Putamen (tissue), 1 donor: Measurements from ENCODE around the gene CMTM3.
"Not testable (repeated sequence)": the region's sequence is repeated elsewhere in the genome, so short reads cannot be mapped to it uniquely, and the experiment has no call there.

Experiments used
- DNase-seq: peaks from one replicate; pipeline ENCODE4 v3.0.0-alpha.2; 2016; ENCODE audit warnings: low spot score

CMTM3 gene

GRCh38 chr16:66635406-66635805 lies 30.9 kb downstream of the CMTM3 start:
- no peak for DNase-seq

GRCh38 chr16:66636199-66636598 lies 31.7 kb downstream of the CMTM3 start:
- no peak for DNase-seq

- no peak for DNase-seq
These were observed 33.3 kb downstream of the CMTM3 start for GRCh38 chr16:66637806-66638205.

- no peak for DNase-seq
These were observed 34.8 kb downstream of the CMTM3 start for GRCh38 chr16:66639091-66639885.

DNA sequence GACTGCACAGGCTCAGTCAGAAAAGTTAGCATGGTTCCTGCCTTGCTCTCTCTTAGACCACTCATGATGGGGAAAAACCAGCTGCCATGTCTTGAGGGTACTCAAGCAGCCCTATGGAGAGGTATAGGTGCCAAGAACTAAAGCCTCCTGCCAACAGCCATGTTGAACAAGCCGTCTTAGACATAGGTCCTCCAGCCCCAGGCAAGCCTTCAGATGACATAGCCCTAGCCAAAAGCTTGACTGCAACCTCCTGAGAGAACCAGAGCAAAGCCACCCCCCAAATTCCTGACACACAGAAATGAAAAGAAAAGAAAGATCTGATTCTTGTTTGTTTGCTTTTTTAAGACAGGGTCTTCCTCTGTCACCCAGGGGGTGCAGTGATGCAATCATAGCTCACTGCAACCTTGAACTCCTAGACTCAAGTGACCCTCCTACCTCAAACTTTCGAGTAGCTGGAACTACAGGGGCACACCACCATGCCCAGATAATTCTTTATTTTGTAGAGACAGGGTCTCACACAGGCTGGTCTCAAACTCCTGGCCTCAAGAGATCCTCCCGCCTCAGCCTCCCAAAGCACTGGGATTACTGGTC lies 36.3 kb downstream of the CMTM3 start:
- no peak for DNase-seq

GRCh38 chr16:66641387-66641786 lies 36.9 kb downstream of the CMTM3 start:
- DNase-seq: no peak

- no peak for DNase-seq
These were observed 43.4 kb downstream of the CMTM3 start for GRCh38 chr16:66647866-66648265.

DNA sequence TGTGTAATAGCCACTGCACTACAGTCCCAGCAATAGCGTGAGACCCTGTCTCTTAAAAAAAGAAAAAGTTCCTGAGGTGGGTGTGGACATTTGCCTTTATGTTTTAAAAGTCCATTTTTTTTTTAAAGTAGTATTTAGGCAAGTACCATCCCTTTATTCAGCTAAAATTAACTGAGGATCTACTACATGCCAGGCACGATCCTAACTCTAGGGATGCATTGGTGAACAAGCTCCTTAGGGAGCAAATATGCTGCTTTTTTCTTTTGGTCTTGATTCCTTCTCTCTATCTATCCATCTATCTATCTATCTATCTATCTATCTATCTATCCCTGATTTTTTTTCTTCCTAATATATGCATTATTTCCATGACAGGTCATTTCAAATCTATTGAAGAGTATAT lies 44.7 kb downstream of the CMTM3 start:
- no peak for DNase-seq

DNA sequence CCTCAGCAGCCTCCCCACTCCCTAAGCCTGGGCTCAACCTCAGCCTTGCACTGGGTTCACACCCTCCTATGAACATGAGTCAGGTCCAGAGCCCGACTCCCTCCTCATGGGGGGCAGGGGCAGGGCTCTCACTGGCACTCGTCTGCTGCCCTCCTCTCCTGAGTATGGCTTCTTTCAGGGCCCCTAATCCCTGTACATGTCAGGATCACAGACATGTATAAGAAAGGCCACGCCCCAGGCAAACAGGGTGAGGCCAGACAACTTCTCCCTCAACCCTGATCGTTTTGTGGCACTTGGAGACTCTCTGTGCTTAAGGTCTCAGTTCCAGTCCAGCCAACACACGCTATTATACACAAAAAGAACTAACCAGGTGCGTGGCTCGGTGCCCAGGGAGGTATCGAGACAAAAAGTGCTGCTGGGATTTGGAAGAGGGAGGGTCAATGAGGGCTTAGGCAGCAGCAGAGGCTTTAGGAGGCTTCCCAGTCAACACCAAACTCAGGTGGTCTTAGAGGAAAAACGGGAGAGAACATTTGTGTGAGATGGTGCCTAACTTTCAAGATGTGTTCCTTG lies 45.2 kb downstream of the CMTM3 start:
- DNase-seq: no peak

DNA sequence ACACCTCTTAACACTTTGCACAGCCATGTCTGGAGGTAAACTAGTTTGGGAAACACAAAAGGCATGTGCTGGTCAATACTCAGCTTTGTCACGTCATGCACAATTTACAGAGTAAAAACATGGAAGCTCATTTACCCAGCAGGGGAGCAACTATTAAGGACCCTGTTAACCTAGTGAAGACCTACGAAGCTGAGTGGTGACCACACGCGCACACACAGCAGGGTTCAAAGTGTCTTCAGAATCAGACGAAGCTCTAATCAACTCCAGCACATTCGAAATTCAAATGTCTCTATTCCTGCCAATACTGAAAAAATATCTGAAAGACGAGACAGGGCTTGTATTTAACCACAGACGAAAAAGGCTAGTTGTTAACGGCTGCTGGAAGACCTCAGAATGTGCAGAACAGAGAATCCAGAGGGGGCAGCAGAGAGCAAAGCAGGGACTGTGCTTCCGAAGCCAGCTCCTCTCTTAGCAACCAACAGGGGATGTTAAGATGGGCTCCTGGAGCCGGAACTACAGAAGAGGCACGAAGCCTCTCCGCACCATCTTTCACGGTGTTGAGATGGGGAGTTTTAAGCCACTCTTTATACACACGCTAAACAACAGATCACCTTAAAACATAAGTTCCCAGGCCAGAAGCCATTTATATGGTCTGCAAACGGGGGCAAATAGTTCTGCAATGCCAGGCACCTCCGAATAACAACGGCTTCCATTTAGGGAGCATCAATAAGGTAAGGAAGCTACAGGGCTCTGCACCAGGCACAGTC lies 46.4 kb downstream of the CMTM3 start:
- DNase-seq: peak; percentile 89

- no peak for DNase-seq
These were observed 46.9 kb downstream of the CMTM3 start for GRCh38 chr16:66651474-66651765.

- DNase-seq: no peak
These were observed 47.5 kb downstream of the CMTM3 start for GRCh38 chr16:66651965-66652364.

- no peak for DNase-seq
These were observed 48.3 kb downstream of the CMTM3 start for GRCh38 chr16:66652661-66653360.

GRCh38 chr16:66653581-66654350 lies 49.3 kb downstream of the CMTM3 start:
- DNase-seq: no peak

- no peak for DNase-seq
These were observed 52.0 kb downstream of the CMTM3 start for GRCh38 chr16:66656547-66656946.

DNA sequence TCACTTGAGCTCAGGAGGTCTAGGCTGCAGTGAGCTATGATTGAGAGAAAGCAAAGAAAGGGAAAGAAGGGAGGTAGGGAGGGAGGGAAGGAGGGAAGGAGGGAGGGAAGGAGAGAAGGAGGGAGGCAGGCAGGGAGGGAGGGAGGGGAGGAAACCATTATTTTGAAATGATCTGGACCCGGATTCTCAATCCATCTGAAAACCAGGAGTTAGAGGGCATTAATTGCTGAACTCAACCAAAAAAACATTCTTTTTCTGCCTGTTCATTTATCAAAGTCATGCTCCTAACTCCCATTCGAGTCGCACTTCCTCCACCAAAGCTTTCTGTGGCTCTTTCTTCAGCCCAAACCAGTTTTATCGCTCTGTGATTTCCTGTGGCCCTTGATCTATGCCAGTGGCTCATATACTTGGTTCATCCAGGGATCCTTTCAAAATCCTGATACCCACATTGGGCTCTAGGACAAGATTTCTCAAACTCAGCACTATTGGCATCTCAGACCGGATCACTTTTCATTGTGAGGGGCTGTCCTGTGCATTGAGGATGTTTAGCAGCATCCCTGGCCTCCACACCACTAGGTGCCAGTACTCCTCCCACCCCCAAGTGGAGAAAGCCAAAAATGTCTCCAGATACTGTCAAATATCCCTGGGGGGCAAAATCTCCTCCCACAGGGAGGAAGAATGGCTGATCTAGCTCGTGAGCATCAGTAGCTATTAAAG lies 53.8 kb downstream of the CMTM3 start:
- DNase-seq: no peak

GRCh38 chr16:66658860-66659190 lies 54.3 kb downstream of the CMTM3 start:
- DNase-seq: peak; percentile 55

GRCh38 chr16:66660422-66661209 lies 56.1 kb downstream of the CMTM3 start:
- DNase-seq: peak; percentile 63

- DNase-seq: no peak
These were observed 56.7 kb downstream of the CMTM3 start for GRCh38 chr16:66661210-66661560.

- DNase-seq: not testable (repeated sequence)
These were observed 57.3 kb downstream of the CMTM3 start for GRCh38 chr16:66661671-66662346.
